ENCODE results near the gene SYNGR1. TPM values are rescaled to one million over a fixed set of nuclear protein-coding genes. Genes with fewer than 3 reads are reported as not detected.

The SYNGR1 gene
- total RNA-seq, result 13.0 and 17.8 TPM in 2 replicates

GRCh38 chr22:39349967-39350726, at the start of gene SYNGR1:
TSS of gene SYNGR1 (plus strand) at chr22:39349991. CDS start at chr22:39350011, 20 bp downstream.

GRCh38 chr22:39319284-39320022, 30.3 kb upstream of the SYNGR1 start, which contains the start of gene RPL3:
TSS of gene RPL3 (minus strand) at chr22:39319623. CDS start at chr22:39319597, 26 bp downstream.

Other genes with a start within 250 kb of the SYNGR1 start
- 2.3 and 2.4 TPM in 2 replicates for gene CBX7, start 197.3 kb upstream of the SYNGR1 start, total RNA-seq
- 14.4 and 19.0 TPM in 2 replicates for gene PDGFB, start 105.0 kb upstream of the SYNGR1 start, total RNA-seq
- 2,377 and 2,569 TPM in 2 replicates for gene RPL3, start 30.4 kb upstream of the SYNGR1 start, total RNA-seq
- 13.7 and 14.7 TPM in 2 replicates for gene TAB1, start 49.8 kb downstream of the SYNGR1 start, total RNA-seq
- gene MGAT3, start 107.0 kb downstream of the SYNGR1 start, total RNA-seq, result 1.8 and 3.2 TPM in 2 replicates
- 21.8 and 23.0 TPM in 2 replicates for gene MIEF1, start 152.3 kb downstream of the SYNGR1 start, total RNA-seq
- gene ATF4, start 170.6 kb downstream of the SYNGR1 start, total RNA-seq, result 460 and 552 TPM in 2 replicates
- gene RPS19BP1, start 182.8 kb downstream of the SYNGR1 start, total RNA-seq, result 85.7 and 97.7 TPM in 2 replicates
- gene CACNA1I, start 220.8 kb downstream of the SYNGR1 start, total RNA-seq, result not detected in 2 replicates

All from cardiac atrium fibroblast (primary cell).